SK-N-SH treated with all-trans-retinoic acid at 6 μM for 48 hours (cell line): ENCODE results near the gene PURA.

Experiments
- ATAC-seq: fragments of 200-7000 bp; cut with Tn5 transposase; 3 replicates; pipeline ENCODE4 v1.9.1; 2020; ENCODE audit warnings: mild to moderate bottlenecking, moderate library complexity
- ARNTL ChIP-seq: fragments of 450-650 bp; formaldehyde crosslinking; IDR thresholded peaks from 2 replicates; pipeline ENCODE4 v1.5.0; 2020; ENCODE audit warnings: low read depth, mild to moderate bottlenecking, moderate library complexity, borderline replicate concordance
- BACH2 ChIP-seq: fragments of 250-450 bp; sonication (Bioruptor Pico); IDR thresholded peaks from 2 replicates; pipeline ENCODE4 v1.9.0; 2021; ENCODE audit warnings: mild to moderate bottlenecking, borderline replicate concordance
- CREB5 ChIP-seq: fragments of 250-450 bp; sonication (Bioruptor Pico); IDR thresholded peaks from 2 replicates; pipeline ENCODE4 v1.5.1; 2020; ENCODE audit warnings: low read depth, mild to moderate bottlenecking, moderate library complexity
- CSDC2 ChIP-seq: fragments of 250-450 bp; sonication (Bioruptor Pico); IDR thresholded peaks from 2 replicates; pipeline ENCODE4 v1.5.0; 2020; ENCODE audit warnings: mild to moderate bottlenecking, moderate library complexity
- CSRNP3 ChIP-seq: fragments of 250-450 bp; sonication (Bioruptor Pico); IDR thresholded peaks from 2 replicates; pipeline ENCODE4 v1.5.1; 2021; ENCODE audit warnings: mild to moderate bottlenecking, moderate library complexity
- ESRRG ChIP-seq: fragments of 250-450 bp; sonication (Bioruptor Pico); IDR thresholded peaks from 2 replicates; pipeline ENCODE4 v1.6.1; 2021; ENCODE audit warnings: mild to moderate bottlenecking
- ISL1 ChIP-seq: fragments of 250-450 bp; sonication (Bioruptor Pico); IDR thresholded peaks from 2 replicates; pipeline ENCODE4 v2.1.2; 2022; ENCODE audit warnings: mild to moderate bottlenecking, moderate library complexity
- OSR1 ChIP-seq: fragments of 250-450 bp; sonication (Bioruptor Pico); IDR thresholded peaks from 2 replicates; pipeline ENCODE4 v1.8.0; 2022; ENCODE audit warnings: moderate library complexity, mild to moderate bottlenecking, inconsistent platforms
- PATZ1 ChIP-seq: fragments of 250-450 bp; sonication (Bioruptor Pico); IDR thresholded peaks from 2 replicates; pipeline ENCODE4 v1.8.0; 2020; ENCODE audit warnings: mild to moderate bottlenecking, moderate library complexity, borderline replicate concordance
- POU6F1 ChIP-seq: fragments of 250-450 bp; sonication (Bioruptor Pico); IDR thresholded peaks from 2 replicates; pipeline ENCODE4 v1.8.0; 2021; ENCODE audit warnings: low read depth, mild to moderate bottlenecking, moderate library complexity, borderline replicate concordance
- PPARA ChIP-seq: fragments of 250-450 bp; sonication (Bioruptor Pico); IDR thresholded peaks from 2 replicates; pipeline ENCODE4 v1.5.0; 2020; ENCODE audit warnings: mild to moderate bottlenecking, borderline replicate concordance
- RARB ChIP-seq: fragments of 250-450 bp; sonication (Bioruptor Pico); IDR thresholded peaks from 2 replicates; pipeline ENCODE4 v1.8.0; 2021; ENCODE audit warnings: mild to moderate bottlenecking, moderate library complexity
- SNAI2 ChIP-seq: fragments of 250-450 bp; sonication (Bioruptor Pico); IDR thresholded peaks from 2 replicates; pipeline ENCODE4 v1.5.0; 2020; ENCODE audit warnings: mild to moderate bottlenecking, moderate library complexity
- TCF4 ChIP-seq: fragments of 250-450 bp; sonication (Bioruptor Pico); IDR thresholded peaks from 2 replicates; pipeline ENCODE4 v1.8.0; 2021; ENCODE audit warnings: mild to moderate bottlenecking, moderate library complexity, borderline replicate concordance
- TOX ChIP-seq: fragments of 250-450 bp; sonication (Bioruptor Pico); IDR thresholded peaks from 2 replicates; pipeline ENCODE4 v1.8.0; 2021; ENCODE audit warnings: mild to moderate bottlenecking, moderate library complexity, borderline replicate concordance
- TSHZ2 ChIP-seq: fragments of 250-450 bp; sonication (Bioruptor Pico); IDR thresholded peaks from 2 replicates; pipeline ENCODE4 v1.5.0; 2020; ENCODE audit warnings: mild to moderate bottlenecking, moderate library complexity
- ZC3H10 ChIP-seq: fragments of 250-450 bp; sonication (Bioruptor Pico); IDR thresholded peaks from 2 replicates; pipeline ENCODE4 v1.5.1; 2021; ENCODE audit warnings: mild to moderate bottlenecking, moderate library complexity
- ZFP3 ChIP-seq: fragments of 250-450 bp; sonication (Bioruptor Pico); IDR thresholded peaks from 2 replicates; pipeline ENCODE4 v1.5.0; 2020; ENCODE audit warnings: mild to moderate bottlenecking, moderate library complexity
- ZFP30 ChIP-seq: fragments of 450-650 bp; formaldehyde crosslinking; IDR thresholded peaks from 2 replicates; pipeline ENCODE4 v1.5.0; 2022; ENCODE audit warnings: mild to moderate bottlenecking, moderate library complexity
- ZNF565 ChIP-seq: fragments of 450-650 bp; formaldehyde crosslinking; conservative IDR thresholded peaks from 2 replicates; pipeline ENCODE4 v1.5.0; 2020; ENCODE audit warnings: low read depth, mild to moderate bottlenecking, moderate library complexity
- ZNF70 ChIP-seq: fragments of 450-650 bp; formaldehyde crosslinking; IDR thresholded peaks from 2 replicates; pipeline ENCODE4 v1.5.0; 2020; ENCODE audit warnings: mild to moderate bottlenecking, moderate library complexity
- ZNF8 ChIP-seq: fragments of 450-650 bp; formaldehyde crosslinking; IDR thresholded peaks from 2 replicates; pipeline ENCODE4 v1.5.0; 2020; ENCODE audit warnings: mild to moderate bottlenecking, moderate library complexity

PURA gene

GRCh38 chr5:140166911-140167310 is 53.0 kb downstream of the PURA start:
- ATAC-seq = no peak
- TF ChIP-seq SNAI2 (CRISPR knock-in tag) = no peak
- TF ChIP-seq RARB (CRISPR knock-in tag) = no peak
- TF ChIP-seq TCF4 (CRISPR knock-in tag) = no peak
- TF ChIP-seq ISL1 (CRISPR knock-in tag) = no peak
- TF ChIP-seq ARNTL = no peak
- no peak for TF ChIP-seq CREB5
- TF ChIP-seq CSRNP3 = no peak
- no peak for TF ChIP-seq ZC3H10 (CRISPR knock-in tag)
- TF ChIP-seq TOX (CRISPR knock-in tag) = no peak
- no peak for TF ChIP-seq ZFP3 (CRISPR knock-in tag)
- TF ChIP-seq BACH2 (CRISPR knock-in tag) = no peak
- no peak for TF ChIP-seq PPARA (CRISPR knock-in tag)
- no peak for TF ChIP-seq CSDC2 (CRISPR knock-in tag)
- TF ChIP-seq OSR1 = no peak
- TF ChIP-seq ZNF70 (CRISPR knock-in tag) = no peak
- no peak for TF ChIP-seq POU6F1
- no peak for TF ChIP-seq ZNF8 (CRISPR knock-in tag)
- TF ChIP-seq ZNF565 (CRISPR knock-in tag) = no peak
- TF ChIP-seq ZFP30 (CRISPR knock-in tag) = no peak

GRCh38 chr5:140168371-140168770 is 54.5 kb downstream of the PURA start:
- TF ChIP-seq TSHZ2 (CRISPR knock-in tag) (no peak), PPARA (CRISPR knock-in tag) (no peak), TCF4 (CRISPR knock-in tag) (no peak), ESRRG (CRISPR knock-in tag) (no peak), ZNF565 (CRISPR knock-in tag) (no peak), ZFP30 (CRISPR knock-in tag) (no peak)
- TF ChIP-seq, all 23 proteins: peak for 0
- no peak; the same call in 2 of the 3 replicates for ATAC-seq

GRCh38 chr5:140169410-140169809 is 55.5 kb downstream of the PURA start:
- ATAC-seq = peak; percentile 80
- TF ChIP-seq SNAI2 (CRISPR knock-in tag) (no peak), ZNF70 (CRISPR knock-in tag) (no peak), TCF4 (CRISPR knock-in tag) (no peak), CSRNP3 (no peak), ESRRG (CRISPR knock-in tag) (no peak), ZFP30 (CRISPR knock-in tag) (no peak), ZNF565 (CRISPR knock-in tag) (no peak), PPARA (CRISPR knock-in tag) (no peak), ZFP3 (CRISPR knock-in tag) (no peak), ZC3H10 (CRISPR knock-in tag) (no peak), ISL1 (CRISPR knock-in tag) (no peak), CREB5 (no peak), OSR1 (no peak), PATZ1 (CRISPR knock-in tag) (no peak), POU6F1 (no peak), TOX (CRISPR knock-in tag) (no peak), ARNTL (no peak)
